ENCODE results near the gene ETHE1. TPM values are rescaled to one million over a fixed set of nuclear protein-coding genes. Genes with fewer than 3 reads are reported as not detected.

ETHE1 gene
- total RNA-seq, 1 experiment from 2014 or later: 190 TPM

DNA sequence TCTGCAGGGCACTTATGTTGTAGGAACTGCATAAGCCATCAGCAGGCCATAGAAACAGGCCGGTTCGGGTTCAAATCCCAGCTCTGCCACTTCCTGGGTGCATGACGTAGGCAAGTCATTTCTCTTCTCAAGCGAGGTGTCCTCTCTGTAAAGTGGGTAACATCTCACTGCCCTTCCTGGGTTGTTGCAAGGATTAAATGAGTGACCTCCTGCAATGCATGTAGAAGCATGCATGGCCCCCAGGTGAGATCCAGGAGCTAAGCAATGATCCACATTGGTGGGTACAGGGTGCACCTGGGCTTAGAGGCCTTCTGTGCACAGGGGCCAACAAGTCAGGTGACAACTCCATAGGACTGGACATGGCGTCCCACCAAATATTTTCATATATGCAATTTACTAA, 36.2 kb downstream of the ETHE1 start:
- no peak for DNase-seq (ENCODE audit: low spot score)

DNA sequence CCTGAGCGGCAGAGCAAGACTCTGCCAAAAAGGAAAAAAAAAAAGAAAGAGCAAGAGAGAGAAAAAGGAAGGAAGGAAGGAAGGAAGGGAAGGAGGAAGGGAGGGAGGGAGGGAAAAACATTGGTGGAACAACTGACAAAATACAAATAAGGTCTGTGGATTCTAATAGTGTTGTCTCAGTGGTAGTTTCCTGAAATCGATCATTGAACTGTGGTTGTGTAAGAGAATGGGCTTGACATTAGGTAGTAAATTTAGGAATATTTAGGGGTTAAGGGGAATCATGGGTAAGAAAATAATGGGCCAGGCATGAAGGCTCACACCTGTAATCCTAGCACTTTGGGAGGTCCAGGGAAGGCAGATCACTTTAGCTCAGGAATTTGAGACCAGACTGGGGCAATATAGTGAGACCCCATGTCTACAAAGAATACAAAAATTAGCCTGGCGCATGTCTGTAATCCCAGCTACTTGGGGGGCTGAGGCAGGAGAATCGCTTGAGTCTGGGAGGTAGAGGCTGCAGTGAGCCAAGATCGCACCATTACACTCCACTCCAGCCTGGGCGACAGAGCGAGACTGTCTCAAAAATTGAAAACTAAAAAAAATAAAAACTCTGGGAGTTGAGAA, 36.9 kb downstream of the ETHE1 start:
- DNase-seq (ENCODE audit: low spot score): no peak

DNA sequence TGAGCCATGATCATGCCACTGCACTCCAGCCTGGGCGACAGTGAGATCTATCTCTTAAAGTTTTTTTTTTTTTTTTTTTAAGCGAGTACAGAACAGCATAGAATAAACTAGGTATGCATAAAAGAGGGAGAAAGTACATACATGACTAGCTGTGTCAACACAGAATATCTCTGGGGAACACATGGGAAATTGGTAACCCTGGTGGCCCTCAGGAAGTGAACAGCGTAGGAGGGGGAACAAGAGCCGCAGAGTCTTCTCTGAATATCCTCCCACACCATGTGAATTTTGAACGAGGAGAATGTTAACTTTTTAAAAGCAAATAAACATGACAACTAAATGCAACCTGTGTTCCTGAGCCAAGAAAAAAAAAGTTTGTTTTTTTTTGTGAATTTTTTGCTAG, 37.7 kb downstream of the ETHE1 start:
- DNase-seq (ENCODE audit: low spot score): no peak

DNA sequence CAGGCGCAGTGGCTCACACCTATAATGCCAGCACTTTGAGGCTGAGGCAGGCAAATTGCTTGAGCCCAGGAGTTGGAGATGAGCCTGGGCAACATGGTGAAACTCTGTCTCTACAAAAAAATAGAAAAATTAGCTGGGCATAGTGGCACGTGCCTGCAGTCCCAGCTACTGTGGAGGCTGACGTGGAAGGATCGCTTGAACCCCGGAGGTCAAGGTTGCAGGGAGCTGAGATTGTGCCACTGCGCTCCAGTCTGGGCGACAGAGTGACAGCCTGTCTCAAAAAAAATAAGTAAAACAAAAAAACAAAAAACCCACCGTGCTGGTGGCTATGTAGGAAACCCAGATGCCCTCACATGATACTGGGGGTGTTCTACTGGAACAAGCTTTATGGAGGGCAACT, 38.8 kb downstream of the ETHE1 start:
- DNase-seq (ENCODE audit: low spot score): no peak

DNA sequence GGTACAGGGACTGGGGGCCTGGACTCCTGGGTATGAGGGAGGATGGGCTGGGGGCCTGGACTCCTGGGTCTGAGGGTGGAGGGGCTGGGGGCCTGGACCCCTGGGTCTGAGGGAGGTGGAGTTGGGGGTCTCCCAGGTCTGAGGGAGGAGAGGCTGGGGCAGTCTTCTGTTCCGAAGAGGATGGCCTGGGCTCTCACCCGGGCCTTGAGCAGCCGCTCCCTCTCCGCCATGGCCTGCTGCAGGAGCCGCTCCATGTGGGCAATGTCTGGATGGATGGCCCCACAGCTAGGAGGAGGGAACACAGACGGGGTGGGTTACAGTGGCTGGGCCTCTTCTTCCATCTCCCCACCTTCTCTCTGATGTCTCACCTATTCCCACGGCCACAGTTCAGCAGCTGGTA, 40.6 kb downstream of the ETHE1 start:
- no peak for DNase-seq (ENCODE audit: low spot score)

DNA sequence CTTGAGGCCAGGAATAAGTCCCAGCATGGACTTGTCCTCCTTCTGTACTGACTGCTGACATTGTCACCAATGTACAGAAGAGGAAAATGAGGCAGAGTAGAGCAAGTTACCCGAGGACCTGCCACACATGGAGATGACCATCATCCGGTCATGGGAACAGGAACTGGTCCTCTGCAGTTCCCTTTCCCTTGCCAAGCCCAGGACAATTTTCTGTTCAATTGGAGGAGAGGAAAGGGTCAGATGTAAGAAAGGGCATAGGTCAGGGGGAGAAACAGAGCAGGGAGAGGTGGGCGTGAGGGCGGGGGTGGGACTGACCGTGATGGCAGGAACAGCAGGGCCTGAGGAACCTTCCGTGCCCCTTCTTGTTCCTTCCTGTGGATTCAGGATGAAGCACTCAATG, 41.0 kb downstream of the ETHE1 start:
- no peak for DNase-seq (ENCODE audit: low spot score)

DNA sequence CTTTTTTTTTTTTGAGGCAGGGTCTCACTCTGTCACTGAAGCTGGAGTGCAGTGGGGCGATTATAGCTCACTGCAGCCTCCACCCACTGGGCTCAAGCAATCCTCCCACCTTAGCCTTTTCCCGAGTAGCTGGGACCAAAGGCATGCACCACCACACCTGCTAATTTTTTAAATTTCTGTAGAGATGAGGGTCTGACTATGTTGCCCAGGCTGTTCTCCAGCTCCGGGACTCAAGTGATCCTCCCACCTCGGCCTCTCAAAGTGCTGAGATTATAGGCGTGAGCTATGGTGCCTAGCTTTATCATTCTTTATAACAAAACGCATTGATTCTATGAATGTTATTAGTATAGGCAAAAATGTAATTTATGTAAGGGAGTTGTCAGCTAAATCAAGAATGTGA, 43.7 kb downstream of the ETHE1 start:
- DNase-seq (ENCODE audit: low spot score): no peak

DNA sequence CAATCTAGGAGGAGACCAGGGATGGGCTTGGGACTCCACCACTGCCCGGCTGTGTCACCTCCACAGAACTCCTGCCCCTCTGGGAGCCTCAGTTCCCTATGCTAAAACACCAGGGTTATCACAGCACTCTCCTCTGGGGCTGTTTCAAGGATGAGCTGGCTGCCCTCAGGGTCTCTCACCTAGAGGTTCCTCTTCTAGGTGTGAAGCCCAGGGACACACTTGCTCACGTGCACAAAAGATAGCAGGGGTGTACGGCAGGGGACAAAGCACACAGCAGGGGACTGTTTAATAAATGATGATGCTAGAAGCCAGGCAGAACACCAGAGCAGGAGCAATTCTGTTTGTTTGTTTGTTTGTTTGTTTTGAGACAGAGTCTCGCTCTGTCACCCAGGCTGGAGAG, 44.8 kb downstream of the ETHE1 start:
- DNase-seq (ENCODE audit: low spot score): no peak

DNA sequence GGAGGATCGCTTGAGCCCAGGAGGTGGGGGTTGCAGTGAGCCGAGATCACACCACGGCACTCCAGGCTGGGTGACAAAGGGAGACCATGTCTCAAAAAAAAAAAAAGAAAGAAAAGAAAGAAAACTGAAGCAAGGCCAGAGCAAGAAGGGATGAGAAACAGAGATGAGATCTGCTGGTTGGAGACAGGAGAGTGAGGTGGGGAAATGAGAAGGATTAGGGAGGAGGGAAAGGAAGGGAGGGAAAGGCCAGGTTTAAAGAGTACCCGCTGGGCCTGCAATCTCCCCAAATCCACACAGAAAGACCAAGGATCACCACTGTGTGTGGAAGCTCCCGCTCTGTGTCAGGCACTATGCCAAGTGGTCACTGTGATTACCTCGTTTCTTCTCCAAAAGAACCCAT, 45.3 kb downstream of the ETHE1 start:
- DNase-seq (ENCODE audit: low spot score): no peak

DNA sequence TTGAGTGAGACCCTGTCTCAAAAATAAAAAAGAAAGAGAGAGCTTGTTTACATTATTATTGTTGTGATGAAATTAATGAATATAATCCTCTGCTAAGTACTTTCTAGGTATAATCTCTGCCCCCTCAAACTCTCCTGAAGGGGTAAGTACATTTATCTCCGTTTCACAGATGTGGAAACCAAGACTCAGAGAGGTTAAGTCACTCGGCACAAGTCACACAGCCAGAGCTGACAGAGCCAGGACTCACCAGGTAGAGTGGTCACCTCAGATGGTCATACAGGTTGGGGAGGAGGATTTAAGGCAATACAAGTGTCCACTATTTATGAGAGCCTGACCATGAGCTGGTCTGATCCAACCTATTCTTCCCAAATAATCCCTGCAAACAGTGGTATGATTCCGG, 46.4 kb downstream of the ETHE1 start:
- no peak for DNase-seq (ENCODE audit: low spot score)

DNA sequence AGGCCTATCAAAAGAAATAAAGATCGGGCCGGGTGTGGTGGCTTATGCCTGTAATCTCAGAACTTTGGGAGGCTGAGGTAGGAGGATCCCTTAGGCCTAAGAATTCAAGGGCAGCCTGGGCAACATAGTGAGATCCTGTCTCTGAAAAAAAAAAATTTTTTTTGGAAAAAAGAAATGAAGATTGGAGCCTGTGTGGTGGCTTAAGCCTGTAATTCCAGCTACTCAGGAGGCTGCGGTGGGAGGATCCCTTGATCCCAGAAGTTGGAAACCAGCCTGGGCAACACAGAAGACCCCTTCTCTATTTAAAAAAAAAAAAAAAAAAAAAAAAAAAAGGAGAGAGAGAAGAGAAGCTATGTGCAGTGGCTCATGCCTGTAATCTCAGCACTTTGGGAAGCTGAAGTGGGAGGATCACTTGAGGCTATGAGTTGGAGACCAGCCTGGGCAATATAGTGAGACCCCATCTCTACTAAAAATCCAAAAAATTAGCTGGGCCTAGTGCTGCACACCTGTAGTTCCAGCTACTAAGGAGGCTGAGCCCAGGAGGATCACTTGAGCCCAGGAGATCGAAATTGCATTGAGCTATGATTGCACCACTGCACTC, 46.9 kb downstream of the ETHE1 start:
- no peak for DNase-seq (ENCODE audit: low spot score)

DNA sequence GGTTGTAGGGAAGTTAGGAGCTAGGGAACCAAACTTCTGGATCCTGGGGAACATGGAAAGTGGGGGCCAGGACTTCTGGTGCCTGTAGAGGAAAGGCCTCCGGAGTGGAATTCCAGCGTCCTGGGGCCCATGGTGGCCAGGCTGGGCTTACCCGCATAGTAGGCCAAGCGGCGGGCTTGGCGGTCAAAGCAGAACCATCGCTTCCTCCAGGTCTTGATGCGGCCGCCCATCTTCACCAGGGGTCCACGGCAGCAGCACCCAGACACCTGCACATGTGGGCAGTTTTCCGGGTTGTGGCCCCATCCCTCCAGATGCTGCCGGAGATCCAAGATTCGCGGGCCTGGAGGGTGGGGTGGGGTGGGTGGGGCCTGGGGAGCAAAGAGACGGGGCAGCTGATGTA, 47.8 kb downstream of the ETHE1 start:
- no peak for DNase-seq (ENCODE audit: low spot score)

DNA sequence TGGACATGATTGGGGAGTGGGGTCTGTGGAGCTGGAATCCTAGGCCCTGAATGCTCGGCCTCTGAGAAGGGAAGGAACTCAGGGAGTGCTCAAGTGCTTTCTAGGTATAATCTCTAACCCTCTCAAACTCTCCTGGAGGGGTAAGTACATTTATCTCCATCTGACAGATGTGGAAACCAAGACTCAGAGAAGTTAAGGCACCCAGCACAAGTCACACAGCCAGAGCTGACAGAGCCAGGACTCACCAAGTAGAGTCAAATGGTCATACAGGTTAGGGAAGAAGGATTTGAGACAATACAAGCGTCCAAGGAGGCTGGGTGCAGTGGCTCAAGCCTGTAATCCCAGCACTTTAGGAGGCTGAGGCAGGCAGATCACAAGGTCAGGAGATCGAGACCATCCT, 48.7 kb downstream of the ETHE1 start:
- DNase-seq (ENCODE audit: low spot score): no peak

DNA sequence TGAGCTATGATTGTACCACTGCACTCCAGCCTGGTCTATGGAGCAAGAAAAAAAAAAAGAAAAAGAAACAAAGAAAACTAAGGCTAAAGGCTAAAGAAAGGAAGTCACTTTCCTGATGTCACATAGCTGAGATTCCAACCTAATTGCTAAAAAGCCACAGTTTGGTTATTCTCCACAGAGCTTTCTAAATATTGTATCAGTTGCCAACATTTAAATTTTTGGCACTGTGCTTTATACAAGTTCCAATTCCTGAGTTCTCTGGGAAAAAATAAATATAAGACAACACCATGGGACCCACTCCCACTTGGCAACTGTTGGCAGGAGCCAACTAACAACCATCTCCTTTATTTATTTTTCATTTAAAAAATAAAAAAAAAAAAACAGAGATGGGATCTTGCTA, 50.4 kb downstream of the ETHE1 start:
- DNase-seq (ENCODE audit: low spot score): no peak

DNA sequence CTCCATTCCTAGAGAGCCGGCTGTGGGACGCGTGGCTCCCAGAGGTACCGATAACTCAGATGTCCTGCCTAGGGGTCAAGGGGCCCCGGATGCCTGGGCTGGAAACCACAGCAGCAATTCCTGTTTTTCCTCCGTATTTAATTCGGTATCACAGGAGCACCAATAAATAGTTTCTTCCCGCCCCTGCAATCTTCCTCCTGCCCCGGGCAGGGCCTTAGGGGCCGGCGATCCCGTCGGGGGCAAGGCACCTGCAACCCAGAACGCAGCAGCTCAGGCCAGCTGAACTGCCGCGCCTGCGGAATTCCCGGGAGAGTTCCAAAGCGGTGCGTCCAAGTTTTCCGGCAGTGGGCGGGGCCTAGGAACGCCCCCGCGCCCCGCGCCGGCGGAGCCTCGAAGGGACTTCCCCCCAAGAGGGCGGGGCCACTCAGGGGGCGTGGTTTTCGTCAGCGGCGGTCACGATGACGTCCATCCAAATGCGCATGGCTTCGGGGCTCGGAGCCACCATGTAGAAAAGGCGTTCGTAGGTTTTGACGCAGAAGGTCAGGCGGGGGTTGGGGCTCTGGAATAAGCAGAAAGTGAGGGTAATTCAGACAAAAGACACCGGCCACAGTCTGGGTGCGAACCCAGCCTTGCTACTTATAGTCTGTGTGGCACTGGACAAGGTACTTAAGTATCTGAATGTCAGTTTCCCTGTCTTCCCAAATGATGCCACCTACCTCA, 51.9 kb downstream of the ETHE1 start:
- peak; percentile 98 for DNase-seq (ENCODE audit: low spot score)

DNA sequence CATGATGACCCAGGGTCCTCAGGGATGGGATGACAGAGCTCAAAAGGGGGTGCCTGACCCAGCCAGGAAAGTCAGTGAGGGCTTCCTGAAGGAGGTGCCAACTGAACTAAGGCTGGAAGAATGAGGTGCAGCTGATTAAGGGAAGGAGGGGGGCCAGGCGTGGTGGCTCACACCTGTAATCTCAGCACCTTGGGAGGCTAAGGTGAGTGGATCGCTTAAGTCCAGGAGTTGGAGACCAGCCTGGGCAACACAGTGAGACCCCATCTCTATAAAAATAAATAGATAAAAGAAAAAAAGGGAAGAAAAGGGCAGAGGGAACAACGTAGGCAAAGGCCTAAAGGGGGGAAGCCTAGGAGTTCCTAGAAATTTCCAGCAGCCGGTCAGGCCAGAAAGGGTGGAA, 52.5 kb downstream of the ETHE1 start:
- no peak for DNase-seq (ENCODE audit: low spot score)

DNA sequence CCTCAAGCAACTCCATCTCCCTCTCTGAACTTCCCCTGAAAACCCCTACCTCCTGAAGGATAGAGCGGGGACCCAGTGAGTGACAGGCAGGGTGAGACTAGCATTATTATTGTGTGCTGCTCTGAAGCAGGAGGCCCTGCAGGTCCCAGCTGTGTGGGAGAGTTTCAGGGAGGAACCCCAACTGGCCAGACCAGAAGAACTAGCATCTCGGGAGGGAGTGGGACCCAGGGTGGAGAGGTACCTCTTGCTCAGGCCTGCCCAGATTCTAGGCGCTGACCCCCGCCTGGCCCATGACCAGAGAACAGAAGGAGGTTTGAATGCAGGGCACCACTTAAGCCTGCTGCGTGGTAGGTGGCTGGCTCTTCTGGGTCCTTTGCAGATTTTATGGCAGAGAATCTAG, 55.9 kb downstream of the ETHE1 start:
- DNase-seq (ENCODE audit: low spot score): peak; percentile 19

DNA sequence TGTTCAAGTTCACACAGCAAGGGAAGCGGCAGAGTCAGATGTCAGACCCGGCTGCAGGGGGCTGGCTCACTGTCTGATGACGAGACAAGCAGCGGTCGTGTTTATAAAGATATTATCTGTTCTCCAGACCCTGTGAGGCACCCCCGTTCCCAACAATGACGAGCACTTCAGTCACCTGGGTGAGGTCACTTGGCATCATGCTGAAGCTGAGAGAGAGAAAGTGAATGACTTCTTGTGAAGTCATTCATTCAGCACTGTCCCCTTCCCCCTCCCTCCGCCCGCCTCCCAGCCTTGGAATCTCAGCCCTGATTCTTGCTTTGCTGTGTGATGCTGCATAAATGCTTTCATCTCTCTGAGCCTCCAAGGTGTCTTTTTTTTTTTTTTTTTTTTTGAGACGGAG, 56.7 kb downstream of the ETHE1 start:
- no peak for DNase-seq (ENCODE audit: low spot score)

DNA sequence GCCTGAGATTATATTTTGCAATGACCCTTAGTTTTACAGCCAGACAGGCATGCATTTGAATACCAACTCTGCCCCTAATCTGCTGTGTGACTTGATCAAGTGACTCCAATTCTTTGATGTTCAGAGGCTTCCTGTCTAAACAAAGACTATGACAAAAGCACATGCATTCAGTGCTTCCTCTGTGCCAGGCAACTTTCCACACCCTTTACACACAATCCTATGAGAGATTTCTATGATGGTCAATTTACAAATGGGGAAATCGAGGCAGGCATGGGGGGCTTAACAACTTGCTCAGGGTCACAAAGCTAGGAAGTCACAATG, 57.9 kb downstream of the ETHE1 start:
- DNase-seq (ENCODE audit: low spot score): no peak

DNA sequence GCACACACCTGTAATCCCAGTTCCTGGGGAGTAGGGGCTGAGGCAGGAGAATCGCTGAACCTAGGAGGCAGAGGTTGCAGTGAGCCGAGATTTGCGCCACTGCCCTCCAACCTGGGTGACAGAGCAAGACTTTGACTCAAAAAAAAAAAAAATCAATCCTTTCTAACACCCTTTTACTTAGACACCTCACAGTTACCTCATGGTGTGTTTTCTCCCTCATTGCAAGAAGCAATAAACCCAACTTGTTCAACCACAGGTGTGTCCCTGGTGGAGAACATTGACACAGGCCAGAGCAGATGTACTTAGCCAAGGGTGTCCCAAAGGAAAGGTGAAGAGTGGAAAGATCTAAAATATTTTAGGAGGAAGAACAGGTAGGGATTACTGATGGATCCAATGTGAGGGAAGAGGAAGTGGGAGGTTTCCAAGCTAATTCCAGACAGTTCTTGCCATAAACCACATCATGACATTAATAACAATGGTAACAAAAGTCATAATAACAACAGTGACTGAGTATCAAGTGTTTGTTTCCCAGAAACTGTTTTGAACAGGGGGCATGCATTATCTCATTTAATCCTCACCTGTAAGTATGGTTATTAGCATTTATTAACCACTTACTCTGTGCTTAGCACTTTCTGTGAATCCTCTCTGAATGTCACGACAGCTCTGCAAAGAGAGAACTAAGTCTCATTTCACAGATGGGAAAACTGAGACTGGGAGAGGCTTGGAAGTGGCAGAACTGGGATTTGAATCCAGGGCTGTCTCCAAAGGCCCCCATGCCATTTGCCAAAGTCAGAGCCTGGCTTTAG, 58.4 kb downstream of the ETHE1 start:
- peak; percentile 18 for DNase-seq (ENCODE audit: low spot score)

DNA sequence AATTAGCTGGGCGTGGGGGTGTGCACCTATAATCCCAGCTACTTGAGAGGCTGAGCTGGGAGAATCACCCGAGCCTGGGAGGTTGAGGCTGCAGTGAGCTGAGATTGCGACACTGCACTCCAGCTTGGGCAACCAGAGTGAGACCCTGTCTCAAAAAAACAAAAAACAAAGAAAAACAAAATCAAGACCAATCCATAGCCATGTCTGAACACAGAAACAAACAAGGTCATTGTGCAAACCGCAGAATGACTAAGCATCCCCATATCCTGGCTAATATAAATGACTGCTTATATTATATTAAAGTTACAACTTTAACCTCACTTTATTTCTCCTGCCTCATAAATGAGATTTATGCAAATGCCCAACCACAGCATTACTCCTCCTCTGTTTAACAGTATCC, 59.3 kb downstream of the ETHE1 start:
- peak; percentile 44 for DNase-seq (ENCODE audit: low spot score)

DNA sequence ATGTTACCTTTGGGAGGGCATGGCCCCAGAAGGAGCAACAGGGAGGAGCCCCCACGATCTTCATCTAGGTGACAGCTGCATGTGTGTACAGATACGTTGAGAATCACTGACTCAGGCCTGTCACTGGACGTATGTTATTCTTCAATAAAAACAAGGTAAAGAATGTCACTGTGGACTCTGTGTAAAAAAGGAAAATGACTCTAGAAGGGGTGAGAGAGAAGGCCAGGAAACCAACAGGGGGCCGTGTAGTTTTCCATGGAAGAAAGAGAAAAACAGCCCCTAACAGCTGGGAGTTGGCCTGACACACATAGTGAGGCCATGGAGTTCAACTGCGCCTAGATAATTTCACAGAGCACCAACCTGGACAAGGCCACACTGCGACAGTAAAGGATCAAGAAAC, 59.7 kb downstream of the ETHE1 start:
- no peak for DNase-seq (ENCODE audit: low spot score)

DNA sequence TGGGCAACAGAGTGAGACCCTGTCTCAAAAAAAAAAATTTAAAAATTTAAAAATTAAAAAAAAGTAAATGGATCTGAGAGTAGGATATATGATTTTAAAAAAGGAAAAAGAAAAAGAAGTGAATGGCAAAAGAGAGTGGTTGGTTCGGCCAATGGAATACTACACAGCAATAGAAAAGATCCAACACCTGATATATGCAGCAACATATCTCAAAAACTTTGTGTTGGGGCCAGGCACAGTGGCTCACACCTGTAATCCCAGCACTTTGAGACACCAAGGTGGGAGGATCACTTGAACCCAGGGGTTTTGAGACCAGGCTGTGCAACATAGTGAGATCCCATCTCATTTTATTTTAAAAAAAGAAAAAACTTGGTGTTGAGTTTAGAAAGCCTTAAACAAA, 60.2 kb downstream of the ETHE1 start:
- no peak for DNase-seq (ENCODE audit: low spot score)
